Urinary bladder (tissue), 4 donors: Measurements from ENCODE around the gene MCC. TPM values are rescaled to one million over a fixed set of nuclear protein-coding genes. Genes with fewer than 3 reads are reported as not detected.

Source experiments
- DNase-seq: peaks from one replicate; pipeline ENCODE4 v3.0.0-alpha.2; 2015; ENCODE audit errors: extremely low spot score
- H3K27ac ChIP-seq: one replicate; pipeline ENCODE4 v1.5.1; 2013; ENCODE audit warnings: low read depth, mild to moderate bottlenecking, moderate library complexity
- H3K36me3 ChIP-seq: one replicate; pipeline ENCODE4 v1.6.1; 2013; ENCODE audit warnings: mild to moderate bottlenecking, moderate library complexity; ENCODE audit not compliant: insufficient read depth
- H3K4me1 ChIP-seq: one replicate; pipeline ENCODE4 v1.6.1; 2013; ENCODE audit warnings: mild to moderate bottlenecking, moderate library complexity; ENCODE audit not compliant: insufficient read depth
- H3K4me3 ChIP-seq: one replicate; pipeline ENCODE4 v1.5.1; 2013; ENCODE audit warnings: low read depth, low read length
- WGBS: extraction: QIAGEN DNeasy Blood & Tissue Kit; methylation state at CpG from one replicate; pipeline ENCODE4 v1.1.7; 2013; 5-methylcytosine and 5-hydroxymethylcytosine counted together
- polyA plus RNA-seq: library from polyadenylated mRNA; stranded (reverse); fragments of 200-250 nt; gene quantifications from one replicate; pipeline ENCODE4 v1.2.3, GENCODE V29; 2013
- total RNA-seq: library from RNA; depleted of rRNA; stranded (reverse); fragments of >200 nt; gene quantifications from one replicate; pipeline ENCODE4 v1.2.3, GENCODE V29; 2014
- donor health status: healthy with polysubstance abuse.
- donor health status: healthy.

The MCC gene
- total and polyA plus RNA-seq, 2 donors = 17.2 to 60.7 TPM

GRCh38 chr5:113330533-113331208 lies 157.6 kb downstream of the MCC start:
- 29% methylated on average over 4 of the region's 4 CpGs for WGBS
- H3K4me1 ChIP-seq = no peaks in the 10 kb centered on the region
- no peak overlapping the region for H3K4me3 ChIP-seq
- no peak for DNase-seq
- H3K27ac ChIP-seq = no peak overlapping the region
- no peaks in the 10 kb centered on the region for H3K36me3 ChIP-seq

- no peaks in the 10 kb centered on the region for H3K4me1 ChIP-seq
- WGBS = 70% methylated on average over 2 of the region's 2 CpGs
These were observed 158.3 kb downstream of the MCC start for GRCh38 chr5:113329981-113330380.

GRCh38 chr5:113325054-113325453 lies 163.2 kb downstream of the MCC start:
- Histone ChIP-seq H3K36me3 (no peaks in the 10 kb centered on the region), H3K27ac (no peak overlapping the region), H3K4me1 (no peaks in the 10 kb centered on the region), H3K4me3 (no peak overlapping the region)
- WGBS = 92% methylated on average over 4 of the region's 4 CpGs
- no peak for DNase-seq

More at GRCh38 chr5:113329981-113330380, 158.3 kb downstream of the MCC start:
- Histone ChIP-seq H3K4me3 (no peak overlapping the region), H3K27ac (no peak overlapping the region), H3K36me3 (no peaks in the 10 kb centered on the region)
- no peak for DNase-seq

GRCh38 chr5:113321276-113321675 lies 167.0 kb downstream of the MCC start:
- no peak overlapping the region for H3K27ac ChIP-seq
- no peaks in the 10 kb centered on the region for H3K4me1 ChIP-seq
- DNase-seq = no peak
- H3K4me3 ChIP-seq = no peak overlapping the region
- WGBS = 71% methylated on average over 2 of the region's 2 CpGs
- no peaks in the 10 kb centered on the region for H3K36me3 ChIP-seq

GRCh38 chr5:113320273-113320780 lies 167.9 kb downstream of the MCC start:
- Histone ChIP-seq H3K4me3 (no peak overlapping the region), H3K4me1 (no peaks in the 10 kb centered on the region), H3K27ac (no peak overlapping the region), H3K36me3 (no peaks in the 10 kb centered on the region)
- DNase-seq = no peak

- DNase-seq = no peak
- WGBS = 76% methylated on average over 5 of the region's 5 CpGs
- H3K36me3 ChIP-seq = no peaks in the 10 kb centered on the region
- no peak overlapping the region for H3K4me3 ChIP-seq
- no peak overlapping the region for H3K27ac ChIP-seq
- no peaks in the 10 kb centered on the region for H3K4me1 ChIP-seq
These were observed 168.8 kb downstream of the MCC start for GRCh38 chr5:113319256-113320053.

GRCh38 chr5:113317636-113318035 lies 170.6 kb downstream of the MCC start:
- no peaks in the 10 kb centered on the region for H3K36me3 ChIP-seq
- no peak overlapping the region for H3K4me3 ChIP-seq
- H3K4me1 ChIP-seq = no peaks in the 10 kb centered on the region
- WGBS = 96% methylated on average over 2 of the region's 2 CpGs
- no peak overlapping the region for H3K27ac ChIP-seq
- no peak for DNase-seq

- 83% methylated on average over 5 of the region's 5 CpGs for WGBS
- no peak overlapping the region for H3K4me3 ChIP-seq
- H3K36me3 ChIP-seq = no peaks in the 10 kb centered on the region
- DNase-seq = no peak
- no peak overlapping the region for H3K27ac ChIP-seq
- no peaks in the 10 kb centered on the region for H3K4me1 ChIP-seq
These were observed 177.0 kb downstream of the MCC start for GRCh38 chr5:113311301-113311700.

GRCh38 chr5:113302120-113302519 lies 186.1 kb downstream of the MCC start:
- DNase-seq = no peak
- 88% methylated on average over 2 of the region's 2 CpGs for WGBS

GRCh38 chr5:113299591-113299990 lies 188.7 kb downstream of the MCC start:
- no peaks in the 10 kb centered on the region for H3K36me3 ChIP-seq
- H3K27ac ChIP-seq = no peak overlapping the region
- H3K4me1 ChIP-seq = peaks cover 2% of the 10 kb centered on the region
- 92% methylated on average over 1 of the region's 1 CpG for WGBS
- no peak overlapping the region for H3K4me3 ChIP-seq
- DNase-seq = no peak

More at GRCh38 chr5:113302120-113302519, 186.1 kb downstream of the MCC start:
- Histone ChIP-seq H3K4me1 (no peaks in the 10 kb centered on the region), H3K4me3 (no peak overlapping the region), H3K36me3 (no peaks in the 10 kb centered on the region), H3K27ac (no peak overlapping the region)

GRCh38 chr5:113296676-113297075 lies 191.6 kb downstream of the MCC start:
- Histone ChIP-seq H3K4me1 (peaks cover 2% of the 10 kb centered on the region), H3K4me3 (no peak overlapping the region), H3K27ac (no peak overlapping the region), H3K36me3 (no peaks in the 10 kb centered on the region)
- WGBS = 35% methylated on average over 1 of the region's 1 CpG
- DNase-seq = no peak

GRCh38 chr5:113295111-113295539 lies 193.1 kb downstream of the MCC start:
- Histone ChIP-seq H3K36me3 (no peaks in the 10 kb centered on the region), H3K27ac (no peak overlapping the region), H3K4me1 (peaks cover 2% of the 10 kb centered on the region), H3K4me3 (peak overlapping the region; percentile 72)
- DNase-seq = no peak
- WGBS = 2% methylated on average over 8 of the region's 8 CpGs

- Histone ChIP-seq H3K4me1 (peaks cover 2% of the 10 kb centered on the region), H3K4me3 (peak overlapping the region; percentile 72), H3K27ac (peak overlapping the region; percentile 89), H3K36me3 (no peaks in the 10 kb centered on the region)
- under 1% methylated on average over 60 of the region's 60 CpGs for WGBS
- DNase-seq = peak; percentile 90
These were observed 193.7 kb downstream of the MCC start for GRCh38 chr5:113294311-113295110.
